HG02981 (cell line): ENCODE measurements around the gene LSM4.

Experiments used
- ATAC-seq: cut with Tn5 transposase; IDR thresholded peaks from one replicate; pipeline ENCODE4 v1.9.1; 2021; ENCODE audit warnings: mild to moderate bottlenecking, moderate library complexity; ENCODE audit not compliant: unreplicated experiment

LSM4 gene

DNA sequence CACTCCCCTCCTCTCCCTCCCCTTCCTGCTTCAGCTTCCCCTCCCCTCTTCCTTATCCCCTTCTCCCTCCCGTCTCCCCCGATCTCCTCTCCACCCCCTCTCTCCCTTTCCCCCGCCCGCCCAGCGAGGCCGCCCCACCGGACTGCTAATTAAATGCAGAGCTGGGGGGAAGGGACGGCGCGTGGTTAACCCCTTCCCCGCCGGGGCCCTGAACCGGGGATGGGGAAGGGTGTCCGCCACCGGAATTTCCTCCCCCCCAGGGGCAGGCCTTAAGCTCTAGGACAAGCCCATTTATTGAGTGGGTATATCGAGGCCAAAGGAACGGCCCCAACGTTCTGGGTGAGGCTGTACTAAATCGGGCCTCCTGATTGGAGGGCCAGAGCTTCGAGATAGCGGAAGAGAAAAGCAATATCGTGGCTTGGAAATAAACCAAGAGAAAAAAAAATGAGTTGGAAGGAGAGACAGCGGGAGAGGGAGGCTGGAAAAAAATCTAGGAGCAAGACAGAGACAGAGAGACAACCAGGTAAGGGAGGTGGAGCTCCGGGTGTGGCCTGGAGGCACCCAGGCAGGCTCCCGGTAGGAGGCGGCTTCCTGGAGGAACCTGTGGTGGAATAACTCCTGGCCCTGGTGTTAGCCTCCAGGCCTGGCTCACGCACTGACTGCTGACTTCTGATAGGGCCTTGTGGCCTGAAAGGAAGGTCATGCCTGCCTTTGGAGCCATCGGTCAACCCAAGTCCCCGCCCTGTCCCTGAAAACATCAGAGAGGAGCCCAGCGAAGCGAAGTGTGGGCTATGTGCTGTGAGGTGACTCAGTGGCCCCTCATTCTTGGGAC is 29.9 kb downstream of the LSM4 start:
- ATAC-seq, result no peak

DNA sequence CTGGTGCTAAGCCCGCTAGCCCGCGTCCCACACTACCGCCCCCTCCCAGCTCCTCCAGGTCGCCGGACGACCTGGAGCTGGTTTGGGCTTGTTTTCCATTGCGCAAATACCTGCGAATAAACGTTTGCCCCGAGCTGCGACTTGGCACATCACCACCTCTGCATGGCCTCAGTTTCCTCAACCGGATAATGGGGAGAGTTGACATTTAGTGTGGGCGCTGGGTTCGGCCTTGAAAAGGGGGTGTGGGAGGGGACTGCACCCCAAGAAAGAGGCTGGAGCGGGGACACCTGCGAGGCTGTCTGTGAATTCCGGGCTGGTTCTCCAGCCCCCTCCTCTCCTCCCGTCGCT is 30.4 kb downstream of the LSM4 start:
- ATAC-seq, result no peak

DNA sequence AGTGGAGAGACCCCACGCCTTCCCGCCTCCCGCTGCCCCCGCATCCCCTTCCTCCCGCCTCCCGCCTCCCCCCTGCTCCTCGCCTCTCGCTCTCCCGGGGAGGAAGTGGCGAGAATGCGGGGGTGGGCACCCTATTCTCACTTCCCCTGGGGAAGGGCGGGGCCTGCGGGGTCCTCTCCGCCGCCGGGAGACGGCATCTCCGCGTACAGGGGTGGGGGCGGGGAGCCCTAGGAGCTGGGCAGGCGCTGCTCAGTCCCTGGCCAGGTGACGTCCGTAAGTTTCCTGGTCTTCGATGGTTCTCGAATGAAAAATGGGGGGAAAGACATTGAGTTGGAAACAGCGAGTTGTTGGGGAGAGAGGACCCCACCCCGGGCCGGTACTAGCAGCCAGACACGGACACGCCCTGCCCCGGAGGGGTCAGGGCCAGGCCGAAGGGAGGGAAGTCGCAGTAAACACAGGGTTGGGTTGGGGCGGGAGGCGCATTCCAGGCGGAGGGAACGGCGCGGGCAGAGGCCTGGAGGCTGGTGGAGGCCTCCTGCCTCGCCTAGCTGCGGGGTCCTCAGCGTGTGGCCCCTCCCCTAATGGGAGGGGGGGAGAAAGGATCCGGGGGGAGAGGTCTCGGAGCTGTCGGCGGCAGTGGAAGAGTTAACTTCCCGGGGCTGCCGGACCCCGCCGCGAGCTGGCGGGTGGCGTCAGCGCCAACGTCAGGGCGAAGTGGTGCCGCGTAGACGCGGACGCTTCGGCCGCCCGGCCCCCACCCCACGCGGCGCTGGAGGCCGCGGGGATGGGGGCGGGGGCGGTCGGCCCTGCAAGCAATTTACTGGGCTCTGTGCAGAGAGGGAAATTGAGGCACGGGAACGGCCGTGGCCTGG is 31.1 kb downstream of the LSM4 start:
- ATAC-seq, result no peak

DNA sequence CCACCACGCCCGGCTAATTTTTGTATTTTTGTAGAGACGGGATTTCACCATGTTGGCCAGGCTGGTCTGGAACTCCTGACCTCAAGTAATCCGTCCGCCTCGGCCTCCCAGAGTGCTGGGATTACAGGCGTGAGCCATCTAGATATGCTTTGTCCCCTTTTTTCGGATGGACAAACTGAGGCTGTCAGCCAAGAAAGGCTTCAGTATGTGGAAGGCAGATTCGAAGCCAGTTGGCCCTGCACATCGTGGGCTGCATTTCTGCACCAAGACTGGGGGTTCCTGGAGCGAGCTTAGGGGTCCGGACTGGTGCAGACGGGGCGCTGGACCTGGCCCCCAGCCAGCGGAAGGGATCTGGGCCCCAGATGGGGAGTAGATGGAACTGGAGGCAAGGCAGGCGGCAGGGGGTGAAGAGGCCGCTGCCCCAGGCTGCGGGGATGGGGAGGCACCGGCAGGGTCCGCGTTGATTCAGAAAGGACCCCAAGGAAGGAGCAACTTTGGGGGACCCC is 31.8 kb downstream of the LSM4 start:
- no peak for ATAC-seq

DNA sequence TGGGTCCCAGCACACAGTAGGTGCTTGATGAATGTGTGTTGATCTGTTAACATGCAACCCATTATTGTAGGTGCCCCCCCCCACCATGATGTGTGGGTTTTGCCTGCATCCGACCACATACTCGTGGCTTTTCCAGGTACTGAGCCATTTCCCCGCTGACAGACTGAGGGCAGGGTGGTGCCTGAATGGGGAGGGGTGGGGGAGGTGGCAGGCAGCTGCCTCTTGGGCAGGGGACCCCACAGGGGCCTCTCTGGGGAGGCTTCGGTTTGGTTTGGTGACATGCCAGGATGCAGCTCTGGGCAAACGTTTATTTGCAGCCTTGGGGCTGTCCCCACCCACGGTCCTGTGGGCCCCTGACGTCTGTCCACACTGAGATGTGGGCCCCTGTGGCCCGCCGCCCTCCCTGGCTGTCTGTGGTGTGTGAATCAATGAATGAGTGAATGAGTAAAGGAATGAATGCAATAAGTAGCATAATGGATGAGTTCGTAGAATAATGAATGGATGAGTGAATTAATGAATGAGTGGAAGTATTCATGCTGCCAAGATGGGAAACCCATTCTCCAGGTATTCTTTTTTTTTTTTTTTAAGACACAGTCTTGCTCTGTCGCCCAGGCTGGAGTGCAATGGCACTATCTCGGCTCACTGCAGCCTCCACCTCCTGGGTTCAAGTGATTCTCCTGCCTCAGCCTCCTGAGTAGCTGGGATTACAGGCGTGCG is 32.4 kb downstream of the LSM4 start:
- no peak for ATAC-seq

DNA sequence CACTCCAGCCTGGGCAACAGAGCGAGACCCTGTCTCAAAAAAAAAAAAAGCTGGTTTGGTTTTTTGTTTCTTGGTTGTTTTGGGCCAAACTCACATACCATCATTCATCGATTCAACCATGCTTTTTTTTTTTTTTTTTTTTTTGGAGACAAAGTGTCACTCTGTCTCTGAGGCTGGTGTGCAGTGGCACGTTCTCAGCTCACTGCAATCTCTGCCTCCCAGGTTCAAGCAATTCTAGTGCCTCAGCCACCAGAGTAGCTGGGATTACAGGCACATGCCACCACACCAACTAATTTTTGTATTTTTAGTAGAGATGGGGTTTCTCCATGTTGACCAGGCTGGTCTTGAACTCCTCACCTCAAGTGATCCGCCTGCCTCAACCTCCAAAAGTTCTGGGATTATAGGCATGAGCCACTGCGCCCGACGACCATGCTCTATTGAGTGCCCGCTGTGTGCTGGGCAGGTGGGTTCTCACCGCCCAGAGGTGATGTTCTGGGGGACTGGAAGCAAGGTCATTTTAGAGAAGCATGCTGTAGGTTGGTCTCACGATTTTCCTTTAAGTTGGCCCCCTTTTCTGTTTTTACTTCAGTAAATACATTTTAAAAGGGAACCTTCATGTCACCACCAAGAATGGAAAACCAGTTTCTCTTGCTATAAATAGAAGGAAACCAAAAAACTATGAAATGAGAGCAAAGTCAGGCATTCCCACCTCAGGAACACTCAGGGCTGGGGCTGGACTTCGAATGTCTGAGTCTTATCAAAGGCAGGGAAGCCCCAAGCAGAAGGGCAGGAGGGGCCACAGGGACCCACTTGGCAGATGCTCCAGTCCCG is 33.2 kb downstream of the LSM4 start:
- ATAC-seq, result no peak

DNA sequence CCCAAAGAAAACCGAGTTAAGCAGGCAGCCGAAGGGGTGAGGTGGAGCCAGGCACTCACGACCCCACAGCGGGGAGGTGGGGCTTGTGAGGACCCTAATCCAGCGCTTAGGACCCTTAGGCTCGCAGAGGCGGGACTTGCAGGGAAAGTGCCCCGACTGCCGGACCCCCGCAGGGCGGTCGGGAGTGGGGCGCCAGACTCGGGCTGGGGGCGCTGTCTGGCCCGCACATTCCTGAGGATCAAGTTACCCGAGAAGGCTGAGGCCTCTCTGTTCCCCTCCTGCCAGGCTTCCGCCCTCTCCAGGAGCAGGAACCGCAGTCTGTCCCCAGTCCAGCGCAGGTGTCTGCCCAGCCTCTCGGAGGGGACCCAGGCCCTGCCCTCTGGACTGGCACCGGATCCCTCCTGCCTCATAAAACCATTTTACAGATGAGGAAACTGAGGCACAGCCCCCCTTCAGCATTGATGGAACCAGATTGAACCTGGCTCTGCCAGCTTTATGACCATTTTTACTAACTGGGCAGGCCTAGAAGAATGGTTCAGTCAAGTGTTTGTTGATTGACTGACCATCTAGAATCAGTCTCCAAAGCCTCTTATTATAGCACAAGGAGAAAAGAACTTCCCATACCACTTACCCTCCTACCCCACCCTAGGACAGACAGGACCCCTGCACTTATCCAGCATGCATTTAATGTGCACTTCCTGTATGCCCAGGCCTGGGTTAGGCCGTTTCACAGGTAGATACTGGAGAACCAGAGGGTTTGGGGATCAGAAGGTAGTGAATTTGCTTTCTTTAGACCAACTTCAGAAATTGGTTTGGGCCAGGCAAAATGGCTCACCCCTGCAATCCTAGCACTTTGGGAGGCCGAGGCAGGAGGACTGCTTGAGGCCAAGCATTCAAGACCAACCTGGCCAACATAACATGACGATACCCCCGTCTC is 34.8 kb downstream of the LSM4 start:
- ATAC-seq, result no peak

DNA sequence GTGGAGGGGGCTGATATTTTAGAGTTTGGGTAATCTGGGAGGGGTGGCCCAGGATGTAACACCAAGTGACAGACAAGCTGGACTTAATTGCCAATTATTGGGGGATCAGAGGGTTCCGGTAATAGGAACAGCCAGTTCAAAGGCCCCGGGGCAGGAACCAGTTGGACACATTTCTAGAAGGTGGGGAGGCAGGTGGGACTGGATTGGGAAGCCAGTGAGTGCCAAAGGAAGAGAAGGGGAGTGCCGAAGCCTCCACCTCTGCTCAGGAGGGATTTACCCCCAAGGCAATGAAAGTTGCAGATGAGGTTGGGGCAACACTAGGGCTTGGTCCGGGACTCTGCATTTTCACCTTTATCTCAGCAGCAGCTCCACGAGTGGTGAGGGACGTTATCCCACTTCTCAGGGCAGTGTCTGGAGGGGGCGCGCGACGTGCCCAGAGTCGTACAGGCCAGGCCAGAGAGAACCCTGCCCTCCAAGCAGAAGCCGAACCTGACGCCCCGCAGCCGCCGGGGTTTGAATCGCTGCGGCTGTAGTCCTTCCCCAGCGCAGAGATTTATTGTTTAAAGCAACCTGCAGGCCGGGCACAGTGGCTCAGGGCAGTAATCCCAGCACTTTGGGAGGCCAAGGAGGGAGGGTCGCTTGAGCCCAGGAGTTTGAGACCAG is 35.8 kb downstream of the LSM4 start:
- no peak for ATAC-seq

DNA sequence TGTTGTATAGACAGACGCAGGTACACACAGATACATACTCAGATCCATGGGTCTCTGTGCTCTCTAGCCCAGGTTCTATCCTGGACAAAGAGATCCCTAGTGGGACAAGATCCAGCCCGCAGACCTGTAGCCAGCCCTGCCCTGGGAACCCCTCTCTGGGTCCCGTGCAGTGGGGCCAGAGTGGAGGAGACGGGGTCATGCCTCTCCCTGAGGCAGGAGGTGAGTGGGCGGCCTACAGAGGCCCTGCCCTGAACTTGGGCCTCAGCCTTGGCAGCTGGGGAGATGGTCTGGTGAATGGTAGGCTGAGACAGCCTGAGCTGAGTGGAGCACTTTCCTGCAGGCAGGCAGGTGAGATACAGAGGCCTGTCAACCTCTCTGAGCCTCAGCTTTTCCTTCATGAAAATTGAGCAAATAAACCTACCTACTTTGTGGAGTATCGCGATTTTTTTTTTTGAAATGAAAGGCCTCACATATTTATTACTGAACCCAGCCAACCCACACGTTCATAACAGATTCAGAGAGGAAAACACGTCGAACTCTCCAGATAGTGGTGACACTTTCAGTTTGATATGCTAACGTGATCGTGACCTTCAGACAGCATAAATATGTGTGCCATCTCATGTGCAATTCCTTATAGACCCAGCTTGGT is 38.0 kb downstream of the LSM4 start:
- ATAC-seq, result no peak

DNA sequence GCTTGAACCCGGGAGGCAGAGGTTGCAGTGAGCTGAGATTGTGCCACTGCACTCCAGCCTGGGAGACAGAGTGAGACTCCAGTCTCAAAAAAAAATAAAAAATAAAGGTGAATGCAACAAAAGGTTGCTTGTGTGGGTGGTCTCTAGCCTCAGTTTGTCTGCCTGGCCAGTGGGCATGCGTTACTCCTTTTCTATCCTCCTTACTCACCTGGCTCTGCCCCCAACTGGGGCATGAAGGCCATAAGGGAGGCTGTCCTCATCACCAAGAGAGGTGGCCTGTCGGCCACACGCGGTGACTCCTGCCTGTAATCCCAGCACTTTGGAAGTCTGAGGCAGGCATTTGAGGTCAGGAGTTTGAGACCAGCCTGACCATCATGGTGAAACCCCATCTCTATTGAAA is 39.5 kb downstream of the LSM4 start:
- no peak for ATAC-seq

DNA sequence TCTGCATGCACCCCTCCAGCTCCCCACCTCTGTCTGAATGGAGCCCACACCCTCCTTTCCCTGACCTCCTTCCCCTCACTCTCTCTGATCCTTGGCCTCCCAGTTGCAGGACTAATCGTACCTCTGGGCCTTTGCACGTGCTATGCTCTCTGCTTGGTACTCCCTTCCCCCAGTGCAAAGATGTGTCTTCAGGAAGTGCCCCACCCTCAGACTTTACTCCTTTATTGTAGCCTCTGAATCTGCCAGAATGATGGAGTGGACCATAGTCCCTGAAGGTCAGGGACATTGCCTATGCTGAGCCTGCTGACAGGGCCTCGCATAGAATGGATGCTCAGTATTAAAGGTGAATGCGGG is 40.1 kb downstream of the LSM4 start:
- no peak for ATAC-seq

DNA sequence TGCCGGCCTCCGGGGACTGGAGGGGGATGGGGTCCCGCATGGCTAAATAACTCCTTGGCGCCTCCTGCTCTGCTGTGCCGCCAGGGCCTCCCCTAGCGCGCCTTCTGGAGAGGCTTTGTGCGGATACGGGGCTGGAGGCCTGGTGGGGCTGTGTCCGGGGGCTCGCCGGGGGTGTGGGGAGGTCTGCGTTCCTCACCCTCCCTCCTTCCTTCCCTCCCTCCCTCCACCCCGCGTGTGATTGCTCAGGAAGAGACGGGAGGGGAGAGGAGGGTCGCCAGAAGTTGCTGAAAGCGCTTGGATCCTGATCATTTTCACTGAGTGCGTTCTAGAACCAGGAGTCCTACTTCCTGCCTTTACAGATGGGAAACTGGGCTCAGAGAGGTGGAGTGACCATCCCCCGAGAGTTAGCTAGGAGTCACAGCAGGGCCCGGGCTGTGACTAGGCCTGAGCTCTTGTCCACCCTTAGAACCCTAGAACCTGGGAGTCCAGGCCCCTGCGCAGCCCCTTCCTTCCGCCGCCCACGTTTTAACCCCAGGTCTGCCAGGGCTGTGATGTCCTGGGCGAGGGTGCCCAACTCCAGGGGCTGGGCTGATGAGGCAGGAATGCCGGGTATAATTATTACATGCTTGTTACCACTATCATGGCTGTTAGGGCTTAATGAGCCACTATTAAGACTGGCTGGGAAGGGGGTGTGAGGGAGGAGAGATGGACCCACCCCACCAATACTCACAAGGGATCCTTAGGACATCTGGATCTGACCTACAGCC is 40.7 kb downstream of the LSM4 start:
- ATAC-seq, result no peak

DNA sequence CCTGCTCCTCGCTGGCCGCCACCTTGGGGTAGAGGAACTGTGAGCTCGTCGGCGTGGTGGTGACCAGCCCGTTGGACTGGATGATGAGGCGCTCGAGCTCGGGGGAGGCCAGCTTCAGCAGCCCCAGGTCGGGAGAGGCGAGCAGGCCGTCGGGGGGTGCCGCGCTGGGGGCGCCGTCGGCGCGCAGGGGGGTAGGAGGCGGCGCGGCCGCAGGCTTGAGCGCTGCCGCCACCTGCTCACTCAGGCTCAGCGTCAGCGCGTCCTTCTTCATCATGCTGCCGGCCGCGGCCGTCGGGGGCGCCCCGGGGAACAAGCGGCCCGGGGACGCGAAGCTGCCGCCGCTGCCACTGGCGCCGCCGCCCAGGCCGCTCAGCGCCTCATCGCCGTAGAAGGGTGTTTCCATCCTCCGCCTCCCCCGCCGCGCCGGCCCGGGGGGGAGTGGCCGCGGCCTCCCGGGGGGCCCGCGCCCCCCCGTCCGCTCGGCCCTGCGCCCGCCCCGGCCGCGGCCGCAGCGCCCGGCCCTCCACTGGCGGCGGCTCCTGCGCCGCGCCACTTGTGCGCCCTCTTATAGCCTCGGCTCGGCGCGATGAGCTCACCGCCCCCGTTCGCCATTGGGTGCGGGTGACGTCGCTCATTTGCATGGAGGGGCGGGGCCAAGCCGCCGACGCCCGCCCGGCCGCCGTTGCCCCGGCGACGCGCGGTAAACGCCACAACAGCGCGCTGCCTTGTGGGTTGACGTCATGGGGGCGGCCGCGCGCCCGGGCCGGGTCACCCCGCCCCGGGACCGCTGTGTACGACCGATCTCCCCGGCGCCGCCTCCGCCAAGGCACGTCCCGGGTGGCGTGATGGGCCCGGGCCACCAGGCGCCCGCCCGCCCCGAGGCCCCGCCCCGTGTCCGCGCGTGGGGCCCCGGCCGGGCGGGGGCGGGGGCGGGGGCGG is 41.5 kb downstream of the LSM4 start, which contains the start of gene JUND:
JUND (minus strand) TSS at position 541 of the 939 bp plus-strand sequence; CDS start at position 403, 138 bp downstream.
- peak; percentile 61 for ATAC-seq

DNA sequence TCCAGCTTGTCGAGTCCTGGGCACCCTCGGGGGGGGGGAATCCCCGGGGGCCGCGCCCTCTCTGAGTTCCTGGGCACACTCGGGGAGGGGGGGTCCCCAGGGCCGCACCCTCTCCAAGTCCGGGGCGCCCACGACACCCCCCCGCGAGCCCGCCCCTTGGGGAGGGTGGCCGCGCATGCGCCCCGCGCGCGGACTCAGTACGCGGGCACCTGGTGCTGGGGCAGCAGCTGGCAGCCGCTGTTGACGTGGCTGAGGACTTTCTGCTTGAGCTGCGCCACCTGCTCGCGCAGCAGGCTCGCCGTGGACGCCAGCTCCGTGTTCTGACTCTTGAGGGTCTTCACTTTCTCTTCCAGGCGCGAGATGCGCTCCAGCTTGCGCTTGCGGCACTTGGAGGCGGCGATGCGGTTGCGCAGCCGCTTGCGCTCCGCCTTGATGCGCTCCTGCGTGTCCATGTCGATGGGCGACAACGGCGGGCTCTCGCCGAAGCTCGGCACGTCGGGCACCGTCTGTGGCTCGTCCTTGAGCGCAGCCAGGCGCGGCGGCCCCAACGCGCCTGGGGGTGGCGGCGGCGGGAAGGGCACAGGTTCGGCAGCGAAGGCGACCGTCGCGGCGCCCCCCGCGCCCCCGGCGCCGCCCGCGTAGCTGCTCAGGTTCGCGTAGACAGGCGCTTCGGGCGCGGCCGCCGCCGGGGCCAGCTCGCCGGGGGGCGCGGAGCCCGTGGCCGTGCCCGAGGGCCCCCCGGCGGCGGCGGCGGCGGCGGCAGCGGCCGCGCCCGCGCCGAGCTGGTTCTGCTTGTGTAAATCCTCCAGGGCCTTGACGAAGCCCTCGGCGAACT is 42.4 kb downstream of the LSM4 start:
- ATAC-seq, result peak; percentile 10

DNA sequence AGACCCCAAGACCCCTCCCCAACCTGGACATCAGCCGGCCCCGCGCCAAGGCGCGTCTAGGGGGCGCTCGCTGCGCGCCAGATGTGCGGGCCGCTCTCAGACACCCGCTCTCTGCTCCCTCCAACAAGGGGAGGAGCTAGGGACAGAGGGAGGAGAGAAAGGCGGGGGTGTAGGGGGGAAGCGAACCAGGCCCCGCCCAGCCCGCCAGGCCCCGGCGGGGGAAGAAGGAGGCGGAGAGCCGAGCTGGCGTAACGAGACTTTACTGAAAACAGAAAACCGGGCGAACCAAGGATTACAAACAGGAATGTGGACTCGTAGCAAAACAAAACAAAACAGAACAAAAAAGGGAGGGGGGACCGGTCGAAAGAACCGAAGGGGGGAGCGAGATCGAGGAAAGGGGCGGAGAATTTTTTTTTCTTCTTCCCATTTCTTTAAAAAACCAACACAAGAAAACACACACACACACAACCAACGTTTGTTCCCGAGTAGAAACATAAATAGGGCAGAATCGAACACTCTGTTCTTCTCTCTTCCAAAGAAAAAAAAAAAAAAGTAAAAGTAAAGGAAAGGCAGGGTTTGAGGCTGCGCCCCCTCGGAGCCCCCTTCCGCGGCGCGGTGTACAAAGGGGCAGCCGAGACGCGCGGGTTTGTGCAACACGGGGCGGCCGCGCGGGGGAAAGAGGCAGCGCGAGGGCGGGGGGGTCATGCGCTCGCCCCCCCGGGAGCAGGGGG is 43.2 kb downstream of the LSM4 start:
- no peak for ATAC-seq
